OCI-LY7 (cell line): ENCODE results near the gene HSD11B1.

Source experiments
- EZH2phosphoT487 ChIP-seq: fragments of 200-600 bp; sonication (generic); IDR thresholded peaks from 2 replicates; pipeline ENCODE4 v1.6.1; 2018; ENCODE audit warnings: low read depth, borderline replicate concordance, mild to moderate bottlenecking, mixed run types, antibody characterized with exemption, low read length, moderate library complexity, mixed read lengths
- TF ChIP-seq, protein P1 (sequence below): fragments of 200-600 bp; sonication (generic); conservative IDR thresholded peaks from 2 replicates; pipeline ENCODE4 v1.5.1; 2014; ENCODE audit warnings: mild to moderate bottlenecking, antibody characterized with exemption, low read length, moderate library complexity, mixed read lengths

GRCh38 chr1:209733409-209734192 lies 29.0 kb downstream of the HSD11B1 start:
- TF ChIP-seq, protein P1, sequence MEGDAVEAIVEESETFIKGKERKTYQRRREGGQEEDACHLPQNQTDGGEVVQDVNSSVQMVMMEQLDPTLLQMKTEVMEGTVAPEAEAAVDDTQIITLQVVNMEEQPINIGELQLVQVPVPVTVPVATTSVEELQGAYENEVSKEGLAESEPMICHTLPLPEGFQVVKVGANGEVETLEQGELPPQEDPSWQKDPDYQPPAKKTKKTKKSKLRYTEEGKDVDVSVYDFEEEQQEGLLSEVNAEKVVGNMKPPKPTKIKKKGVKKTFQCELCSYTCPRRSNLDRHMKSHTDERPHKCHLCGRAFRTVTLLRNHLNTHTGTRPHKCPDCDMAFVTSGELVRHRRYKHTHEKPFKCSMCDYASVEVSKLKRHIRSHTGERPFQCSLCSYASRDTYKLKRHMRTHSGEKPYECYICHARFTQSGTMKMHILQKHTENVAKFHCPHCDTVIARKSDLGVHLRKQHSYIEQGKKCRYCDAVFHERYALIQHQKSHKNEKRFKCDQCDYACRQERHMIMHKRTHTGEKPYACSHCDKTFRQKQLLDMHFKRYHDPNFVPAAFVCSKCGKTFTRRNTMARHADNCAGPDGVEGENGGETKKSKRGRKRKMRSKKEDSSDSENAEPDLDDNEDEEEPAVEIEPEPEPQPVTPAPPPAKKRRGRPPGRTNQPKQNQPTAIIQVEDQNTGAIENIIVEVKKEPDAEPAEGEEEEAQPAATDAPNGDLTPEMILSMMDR, result no peak
- TF ChIP-seq EZH2phosphoT487, result no peak
